ENCODE results near the gene MACROD2.

The MACROD2 gene

DNA sequence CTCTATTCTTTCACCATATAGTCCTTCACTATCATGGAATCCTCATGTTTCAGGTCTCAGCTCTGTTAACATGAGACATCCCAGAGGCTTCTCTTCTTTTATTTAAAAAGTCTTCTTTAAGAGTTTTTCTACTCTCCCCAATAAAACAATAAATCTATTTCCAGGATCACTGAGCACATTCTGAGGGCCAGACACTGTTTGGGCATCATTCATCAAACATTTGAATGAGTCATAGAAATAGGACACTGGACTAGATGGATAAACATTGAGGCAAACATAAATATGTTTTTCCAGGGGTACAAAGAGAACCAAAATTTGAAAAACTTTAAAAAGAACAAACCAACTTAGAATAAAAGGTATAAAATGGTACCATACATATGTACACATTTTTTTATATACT, 2023.6 kb downstream of the MACROD2 start:
- TF ChIP-seq CTCF (conservative IDR thresholded peaks at IDR 0.05; ENCODE audit: low read depth), result no peak
- POLR2A ChIA-PET (ENCODE audit: low non-redundant PET), result no interaction called here
- CTCF ChIA-PET, result no interaction called here
- DNase-seq (ENCODE audit: low spot score), result no peak
- no peak overlapping the region for H3K27ac ChIP-seq

GRCh38 chr20:16020971-16021370, 2025.7 kb downstream of the MACROD2 start:
- TF ChIP-seq CTCF (conservative IDR thresholded peaks at IDR 0.05; ENCODE audit: low read depth), result no peak
- peak; percentile 20 for DNase-seq (ENCODE audit: low spot score)
- POLR2A ChIA-PET (ENCODE audit: low non-redundant PET), result no interaction called here
- CTCF ChIA-PET, result interaction anchor here (0.6 kb wide), 1 partner anchor 164 kb away, joined by 3 read pairs; no protein-coding TSS in a partner anchor
- no peak overlapping the region for H3K27ac ChIP-seq

GRCh38 chr20:16025084-16025483, 2029.8 kb downstream of the MACROD2 start:
- H3K27ac ChIP-seq, result no peak overlapping the region
- POLR2A ChIA-PET (ENCODE audit: low non-redundant PET), result no interaction called here
- no peak for TF ChIP-seq CTCF (conservative IDR thresholded peaks at IDR 0.05; ENCODE audit: low read depth)
- DNase-seq (ENCODE audit: low spot score), result no peak
- CTCF ChIA-PET, result no interaction called here

DNA sequence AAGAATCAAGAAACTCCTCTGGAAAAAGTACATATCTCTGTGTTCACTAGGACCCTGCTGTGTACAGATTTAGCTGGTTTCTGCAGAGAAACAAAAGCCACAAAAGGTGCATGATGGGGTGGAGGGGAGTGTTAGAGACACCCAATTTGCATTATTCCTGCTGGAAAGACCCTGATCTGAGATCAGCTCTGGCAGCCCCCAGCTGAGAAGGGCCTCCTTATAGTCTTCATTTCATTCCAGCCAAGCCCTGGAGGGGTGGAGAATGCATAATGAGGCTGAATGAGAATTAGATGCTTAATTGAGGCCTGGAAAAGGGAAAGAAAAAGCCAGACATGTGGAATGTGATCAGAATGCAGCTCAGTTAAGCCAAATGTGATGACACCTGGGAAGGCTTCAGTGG, 2032.4 kb downstream of the MACROD2 start:
- H3K27ac ChIP-seq, result no peak overlapping the region
- no peak for TF ChIP-seq CTCF (conservative IDR thresholded peaks at IDR 0.05; ENCODE audit: low read depth)
- POLR2A ChIA-PET (ENCODE audit: low non-redundant PET), result no interaction called here
- DNase-seq (ENCODE audit: low spot score), result no peak
- CTCF ChIA-PET, result no interaction called here

- no peak for TF ChIP-seq CTCF (conservative IDR thresholded peaks at IDR 0.05; ENCODE audit: low read depth)
- DNase-seq (ENCODE audit: low spot score), result no peak
- no peak overlapping the region for H3K27ac ChIP-seq
- ChIA-PET POLR2A (ENCODE audit: low non-redundant PET) (no interaction called here), CTCF (interaction anchor here (0.6 kb wide), 1 partner anchor 123 kb away, joined by 8 read pairs; no protein-coding TSS in a partner anchor)
These were observed 2033.6 kb downstream of the MACROD2 start for GRCh38 chr20:16028923-16029322.

GRCh38 chr20:16030253-16030652, 2034.9 kb downstream of the MACROD2 start:
- ChIA-PET CTCF (interaction anchor here (0.7 kb wide), 1 partner anchor 12 kb away, joined by 3 read pairs; no protein-coding TSS in a partner anchor), POLR2A (ENCODE audit: low non-redundant PET) (no interaction called here)
- no peak for DNase-seq (ENCODE audit: low spot score)
- TF ChIP-seq CTCF (conservative IDR thresholded peaks at IDR 0.05; ENCODE audit: low read depth), result no peak
- H3K27ac ChIP-seq, result no peak overlapping the region

DNA sequence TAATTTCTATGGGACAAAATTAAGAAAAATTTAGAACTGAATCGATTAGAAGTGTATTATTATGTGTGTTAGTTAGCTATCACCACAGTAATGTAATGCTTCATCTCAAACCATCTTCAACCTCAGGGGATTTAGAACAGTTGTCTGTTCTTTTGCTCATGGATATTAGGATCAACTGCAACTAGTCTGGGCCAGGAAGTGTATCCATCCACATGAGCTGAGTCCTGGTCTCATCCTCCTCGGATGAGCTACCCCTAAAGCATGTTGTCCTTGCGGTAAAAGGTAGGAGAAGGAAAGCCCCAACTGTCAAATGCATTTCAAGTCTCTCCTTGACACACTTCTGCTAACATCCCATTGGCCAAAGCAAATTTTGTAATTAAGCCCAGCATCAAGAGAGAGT, 2040.3 kb downstream of the MACROD2 start:
- CTCF ChIA-PET, result interaction anchor here (0.6 kb wide), 1 partner anchor 68 kb away, joined by 3 read pairs; no protein-coding TSS in a partner anchor
- no peak overlapping the region for H3K27ac ChIP-seq
- DNase-seq (ENCODE audit: low spot score), result no peak
- no peak for TF ChIP-seq CTCF (conservative IDR thresholded peaks at IDR 0.05; ENCODE audit: low read depth)
- POLR2A ChIA-PET (ENCODE audit: low non-redundant PET), result no interaction called here
